Tibial nerve (tissue), 4 donors: Measurements from ENCODE around the gene RGS6.

ENCODE experiments used
- EP300 ChIP-seq, 2 donors: sonication (generic); formaldehyde crosslinking; IDR thresholded peaks; one replicate each; pipeline ENCODE4 v1.6.1; 2017; ENCODE audit warnings: antibody characterized with exemption in 2 of 2, mild to moderate bottlenecking in 1 of 2
- POLR2A ChIP-seq, 2 donors: fragments of 450-650 bp; IDR thresholded peaks; one replicate each; pipeline ENCODE4 v1.6.1; 2017; ENCODE audit warnings: antibody characterized with exemption in 2 of 2, mild to moderate bottlenecking in 2 of 2, moderate library complexity in 2 of 2
- TF ChIP-seq, protein P1 (sequence below), 5 experiments: fragments of 200-600 bp in 3 of 5; fragments of 450-650 bp in 2 of 5; sonication (generic) in 3 of 5; IDR thresholded peaks; one replicate each; pipeline ENCODE4 v1.5.1; 2016 to 2019; ENCODE audit warnings: antibody characterized with exemption in 5 of 5, mild to moderate bottlenecking in 3 of 5, moderate library complexity in 2 of 5

DNA sequence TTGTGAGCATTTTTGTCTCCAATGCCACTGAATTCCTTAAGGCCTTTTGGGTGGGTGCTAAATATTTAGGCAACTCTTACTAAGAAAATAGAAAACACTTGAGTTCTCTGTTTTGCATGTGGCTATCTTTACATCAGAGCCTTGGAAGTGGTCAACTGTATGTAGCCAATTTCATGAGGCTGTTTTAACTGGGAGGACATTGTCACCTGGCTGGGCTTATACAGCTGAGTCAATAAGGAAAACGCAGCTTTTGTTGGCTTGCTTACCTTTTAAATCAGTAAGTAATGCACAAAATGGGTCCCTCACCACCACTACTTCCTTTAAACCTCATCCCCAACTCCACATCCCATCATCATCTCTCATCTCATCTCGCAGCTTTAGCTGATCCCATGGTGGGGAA, 194.3 kb downstream of the RGS6 start:
- TF ChIP-seq, protein P1, sequence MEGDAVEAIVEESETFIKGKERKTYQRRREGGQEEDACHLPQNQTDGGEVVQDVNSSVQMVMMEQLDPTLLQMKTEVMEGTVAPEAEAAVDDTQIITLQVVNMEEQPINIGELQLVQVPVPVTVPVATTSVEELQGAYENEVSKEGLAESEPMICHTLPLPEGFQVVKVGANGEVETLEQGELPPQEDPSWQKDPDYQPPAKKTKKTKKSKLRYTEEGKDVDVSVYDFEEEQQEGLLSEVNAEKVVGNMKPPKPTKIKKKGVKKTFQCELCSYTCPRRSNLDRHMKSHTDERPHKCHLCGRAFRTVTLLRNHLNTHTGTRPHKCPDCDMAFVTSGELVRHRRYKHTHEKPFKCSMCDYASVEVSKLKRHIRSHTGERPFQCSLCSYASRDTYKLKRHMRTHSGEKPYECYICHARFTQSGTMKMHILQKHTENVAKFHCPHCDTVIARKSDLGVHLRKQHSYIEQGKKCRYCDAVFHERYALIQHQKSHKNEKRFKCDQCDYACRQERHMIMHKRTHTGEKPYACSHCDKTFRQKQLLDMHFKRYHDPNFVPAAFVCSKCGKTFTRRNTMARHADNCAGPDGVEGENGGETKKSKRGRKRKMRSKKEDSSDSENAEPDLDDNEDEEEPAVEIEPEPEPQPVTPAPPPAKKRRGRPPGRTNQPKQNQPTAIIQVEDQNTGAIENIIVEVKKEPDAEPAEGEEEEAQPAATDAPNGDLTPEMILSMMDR (IDR thresholded peaks at IDR 0.05) = no peak
- no peak for TF ChIP-seq POLR2A (IDR thresholded peaks at IDR 0.05)
- TF ChIP-seq EP300 (IDR thresholded peaks at IDR 0.05) = no peak
